ENCODE data around the gene RUVBL2. TPM values are rescaled to one million over a fixed set of nuclear protein-coding genes. Genes with fewer than 3 reads are reported as not detected.
A peak's percentile ranks its signal among the peaks of the same experiment; 100 is the strongest.
"Not testable (repeated sequence)": the region's sequence is repeated elsewhere in the genome, so short reads cannot be mapped to it uniquely, and the experiment has no call there.

Gene RUVBL2
- total RNA-seq, 1 donor from 2014 or later, result 62.2 TPM

DNA sequence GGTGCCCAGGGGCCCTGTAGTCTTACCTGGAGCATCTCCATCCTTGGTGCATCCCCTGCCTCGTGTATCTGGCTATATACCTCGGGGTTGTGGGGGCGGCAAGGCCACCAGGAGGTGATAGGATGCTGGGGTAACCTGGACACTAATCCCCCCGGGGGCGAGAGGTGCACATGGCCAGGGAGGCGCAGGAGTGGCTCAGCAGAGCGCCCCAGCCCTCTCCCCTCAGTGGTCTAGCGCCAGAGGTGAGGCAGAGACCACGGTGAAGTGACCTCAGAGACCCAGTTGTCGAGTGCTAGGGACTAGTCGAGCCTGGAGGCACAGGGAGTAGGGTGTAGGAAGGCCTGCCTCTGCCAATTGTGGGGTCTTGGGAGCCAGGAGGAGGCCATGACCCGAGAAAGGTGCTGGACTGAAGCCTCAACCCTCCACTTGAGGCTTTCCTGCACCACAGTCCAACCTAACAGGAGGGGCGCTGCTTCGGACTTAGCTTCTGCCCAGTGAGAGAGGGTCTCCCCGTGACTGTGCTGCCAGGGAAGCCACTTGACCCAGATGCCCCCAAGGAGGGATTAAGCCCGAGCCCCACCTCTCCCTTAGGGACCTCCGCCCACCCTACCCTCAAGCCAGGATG, 23.5 kb downstream of the RUVBL2 start, which contains the start of gene LHB:
Gene LHB (minus strand): TSS at position 51 of the 625 bp plus-strand sequence. CDS start 10 bp downstream, at position 41.
- Mint-ChIP-seq H3K4me1 (peaks cover 6% of the 10 kb centered on the region), H3K27ac (no peak within 1 kb of the TSS), H3K4me3 (peak within 1 kb of the TSS; percentile 48), H3K36me3 (peaks cover 15% of the 10 kb centered on the region), H3K9me3 (no peaks in the 10 kb centered on the region), H3K27me3 (ENCODE audit: low read depth) (peaks cover 38% of the 10 kb centered on the region)
- DNase-seq (ENCODE audit: low spot score in 2 of 2, unreplicated experiment in 2 of 2), result no peak
- TF ChIP-seq, protein P1, sequence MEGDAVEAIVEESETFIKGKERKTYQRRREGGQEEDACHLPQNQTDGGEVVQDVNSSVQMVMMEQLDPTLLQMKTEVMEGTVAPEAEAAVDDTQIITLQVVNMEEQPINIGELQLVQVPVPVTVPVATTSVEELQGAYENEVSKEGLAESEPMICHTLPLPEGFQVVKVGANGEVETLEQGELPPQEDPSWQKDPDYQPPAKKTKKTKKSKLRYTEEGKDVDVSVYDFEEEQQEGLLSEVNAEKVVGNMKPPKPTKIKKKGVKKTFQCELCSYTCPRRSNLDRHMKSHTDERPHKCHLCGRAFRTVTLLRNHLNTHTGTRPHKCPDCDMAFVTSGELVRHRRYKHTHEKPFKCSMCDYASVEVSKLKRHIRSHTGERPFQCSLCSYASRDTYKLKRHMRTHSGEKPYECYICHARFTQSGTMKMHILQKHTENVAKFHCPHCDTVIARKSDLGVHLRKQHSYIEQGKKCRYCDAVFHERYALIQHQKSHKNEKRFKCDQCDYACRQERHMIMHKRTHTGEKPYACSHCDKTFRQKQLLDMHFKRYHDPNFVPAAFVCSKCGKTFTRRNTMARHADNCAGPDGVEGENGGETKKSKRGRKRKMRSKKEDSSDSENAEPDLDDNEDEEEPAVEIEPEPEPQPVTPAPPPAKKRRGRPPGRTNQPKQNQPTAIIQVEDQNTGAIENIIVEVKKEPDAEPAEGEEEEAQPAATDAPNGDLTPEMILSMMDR (IDR thresholded peaks at IDR 0.05; ENCODE audit: unreplicated experiment), result no peak

- Mint-ChIP-seq H3K9me3 (no peaks in the 10 kb centered on the region), H3K27ac (no peak overlapping the region), H3K4me3 (peak overlapping the region; percentile 48), H3K27me3 (ENCODE audit: low read depth) (peaks cover 41% of the 10 kb centered on the region), H3K36me3 (peaks cover 15% of the 10 kb centered on the region), H3K4me1 (peaks cover 6% of the 10 kb centered on the region)
- peak; percentile 39 to 70 for DNase-seq (ENCODE audit: low spot score in 2 of 2, unreplicated experiment in 2 of 2)
- TF ChIP-seq, protein P1 (IDR thresholded peaks at IDR 0.05; ENCODE audit: unreplicated experiment), result no peak
Observed at GRCh38 chr19:49017666-49018351, 24.1 kb downstream of the RUVBL2 start.

- H3K9me3 Mint-ChIP-seq; H3K27ac Mint-ChIP-seq; DNase-seq (ENCODE audit: low spot score in 2 of 2, unreplicated experiment in 2 of 2); H3K4me1 Mint-ChIP-seq: not testable (repeated sequence)
- Mint-ChIP-seq H3K4me3 (peak overlapping the region; percentile 48), H3K36me3 (peaks cover 13% of the 10 kb centered on the region), H3K27me3 (ENCODE audit: low read depth) (peaks cover 41% of the 10 kb centered on the region)
Observed at GRCh38 chr19:49018388-49019241, 24.9 kb downstream of the RUVBL2 start.

DNA sequence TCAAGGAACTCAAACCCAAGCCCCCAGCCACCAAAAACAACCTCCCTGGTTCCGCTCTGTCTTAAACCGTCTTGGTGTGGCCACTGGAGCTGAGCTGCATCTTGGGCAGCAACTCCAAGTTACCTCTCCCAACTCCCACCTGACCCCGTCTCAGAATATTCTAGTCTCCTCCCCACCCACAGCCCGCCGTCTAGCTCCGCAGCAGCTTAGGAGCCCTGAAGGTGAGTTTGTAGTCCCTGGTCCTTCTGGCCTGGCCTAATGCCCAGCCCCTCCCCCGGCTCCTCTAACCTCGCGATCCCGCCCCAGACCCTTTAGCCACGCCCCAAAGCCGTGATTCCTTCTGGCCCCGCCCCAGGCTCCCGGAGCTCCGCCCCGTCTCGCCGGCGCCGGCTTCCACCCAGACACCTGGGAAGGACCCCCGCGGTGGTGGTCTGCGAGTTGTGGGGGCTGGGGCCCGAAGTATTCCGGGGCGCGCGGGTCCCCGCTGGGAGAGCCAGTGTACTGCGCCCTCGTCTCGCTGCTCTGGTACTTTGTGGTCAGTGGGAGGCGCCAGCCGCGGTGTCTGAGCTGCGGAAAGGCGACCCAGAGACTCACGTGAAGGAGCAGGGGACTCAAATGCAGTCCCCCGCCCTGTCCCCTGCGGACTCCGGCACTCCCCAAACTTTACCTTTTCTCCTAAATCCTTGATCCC, 25.7 kb downstream of the RUVBL2 start:
- Mint-ChIP-seq H3K4me3 (peak overlapping the region; percentile 13), H3K9me3 (no peaks in the 10 kb centered on the region), H3K4me1 (peaks cover 6% of the 10 kb centered on the region), H3K27me3 (ENCODE audit: low read depth) (peaks cover 41% of the 10 kb centered on the region), H3K36me3 (peaks cover 7% of the 10 kb centered on the region), H3K27ac (no peak overlapping the region)
- TF ChIP-seq, protein P1 (IDR thresholded peaks at IDR 0.05; ENCODE audit: unreplicated experiment), result peak; percentile 14
- DNase-seq (ENCODE audit: low spot score in 2 of 2, unreplicated experiment in 2 of 2), result no peak

GRCh38 chr19:49020342-49020741, 26.7 kb downstream of the RUVBL2 start:
- peaks cover 6% of the 10 kb centered on the region for H3K36me3 Mint-ChIP-seq
- H3K4me1 Mint-ChIP-seq, result peaks cover 6% of the 10 kb centered on the region
- H3K9me3 Mint-ChIP-seq, result no peaks in the 10 kb centered on the region
- TF ChIP-seq, protein P1 (IDR thresholded peaks at IDR 0.05; ENCODE audit: unreplicated experiment), result no peak
- H3K4me3 Mint-ChIP-seq, result no peak overlapping the region
- no peak for DNase-seq (ENCODE audit: low spot score in 2 of 2, unreplicated experiment in 2 of 2)
- H3K27me3 Mint-ChIP-seq (ENCODE audit: low read depth), result peaks cover 41% of the 10 kb centered on the region
- no peak overlapping the region for H3K27ac Mint-ChIP-seq
